Dendritic cell treated with granulocyte-macrophage colony-stimulating factor and Interleukin-4, amounts not matched to agents 40 ng/mL and 50 ng/mL, for 4 days (primary cell): ENCODE data around the gene BRD2.

Source experiments
- H3K27ac Mint-ChIP-seq: one replicate; pipeline ENCODE4 v1.8.0; 2022; ENCODE audit warnings: mild to moderate bottlenecking, mixed read lengths
- H3K27me3 Mint-ChIP-seq: one replicate; pipeline ENCODE4 v1.8.0; 2022; ENCODE audit warnings: mild to moderate bottlenecking, mixed read lengths
- H3K36me3 Mint-ChIP-seq: one replicate; pipeline ENCODE4 v1.8.0; 2022; ENCODE audit warnings: low read depth, mixed read lengths
- H3K4me1 Mint-ChIP-seq: one replicate; pipeline ENCODE4 v1.8.0; 2022; ENCODE audit warnings: low read depth, mixed read lengths
- H3K4me3 Mint-ChIP-seq: one replicate; pipeline ENCODE4 v1.8.0; 2022; ENCODE audit warnings: mild to moderate bottlenecking, moderate library complexity, mixed read lengths
- H3K9me3 Mint-ChIP-seq: one replicate; pipeline ENCODE4 v1.8.0; 2022; ENCODE audit warnings: mixed read lengths
- intact Hi-C: fragments of 100-400 bp; cut with micrococcal nuclease; formaldehyde crosslinking; loops from one replicate; pipeline ENCODE4 v1.15.0; 2022

The BRD2 gene

DNA sequence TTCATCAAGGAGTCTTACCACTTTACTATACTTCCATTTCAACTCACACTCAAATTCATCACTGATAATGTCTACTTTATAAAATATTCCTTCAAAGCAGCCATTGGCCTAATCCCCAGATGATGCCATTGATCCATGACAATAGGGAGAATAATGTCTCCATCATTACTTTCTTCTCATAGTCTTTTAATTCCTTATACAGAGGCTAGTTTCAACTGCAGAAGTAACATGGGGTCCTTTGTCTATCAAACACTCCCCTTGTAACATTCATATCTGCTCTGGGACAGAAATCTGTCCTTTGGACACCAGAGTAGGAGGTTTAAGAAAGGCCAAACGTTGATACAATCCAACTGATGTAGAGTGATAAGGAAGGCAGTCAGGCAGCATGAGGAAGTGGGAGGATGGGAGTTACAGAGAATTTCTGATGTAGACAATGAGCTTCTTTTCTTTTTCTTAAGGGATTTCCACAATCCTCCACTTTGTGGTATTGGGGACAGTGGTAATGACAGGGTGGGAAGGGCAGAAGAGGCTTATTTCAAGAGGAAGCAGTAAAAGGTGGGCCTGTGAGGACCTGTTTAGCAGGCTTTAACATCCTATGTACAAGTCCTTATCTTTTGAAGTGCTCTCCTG lies 59.9 kb downstream of the BRD2 start:
- H3K4me3 Mint-ChIP-seq: peak overlapping the region; percentile 26
- intact Hi-C loops: loop anchor here (2.0 kb wide), 2 partner anchors 14 to 44 kb away; partner anchors contain the start of gene HLA-DPA1
- H3K27me3 Mint-ChIP-seq: no peaks in the 10 kb centered on the region
- peak overlapping the region; percentile 98 for H3K27ac Mint-ChIP-seq
- no peaks in the 10 kb centered on the region for H3K36me3 Mint-ChIP-seq
- peaks cover 53% of the 10 kb centered on the region for H3K4me1 Mint-ChIP-seq
- H3K9me3 Mint-ChIP-seq: no peaks in the 10 kb centered on the region

DNA sequence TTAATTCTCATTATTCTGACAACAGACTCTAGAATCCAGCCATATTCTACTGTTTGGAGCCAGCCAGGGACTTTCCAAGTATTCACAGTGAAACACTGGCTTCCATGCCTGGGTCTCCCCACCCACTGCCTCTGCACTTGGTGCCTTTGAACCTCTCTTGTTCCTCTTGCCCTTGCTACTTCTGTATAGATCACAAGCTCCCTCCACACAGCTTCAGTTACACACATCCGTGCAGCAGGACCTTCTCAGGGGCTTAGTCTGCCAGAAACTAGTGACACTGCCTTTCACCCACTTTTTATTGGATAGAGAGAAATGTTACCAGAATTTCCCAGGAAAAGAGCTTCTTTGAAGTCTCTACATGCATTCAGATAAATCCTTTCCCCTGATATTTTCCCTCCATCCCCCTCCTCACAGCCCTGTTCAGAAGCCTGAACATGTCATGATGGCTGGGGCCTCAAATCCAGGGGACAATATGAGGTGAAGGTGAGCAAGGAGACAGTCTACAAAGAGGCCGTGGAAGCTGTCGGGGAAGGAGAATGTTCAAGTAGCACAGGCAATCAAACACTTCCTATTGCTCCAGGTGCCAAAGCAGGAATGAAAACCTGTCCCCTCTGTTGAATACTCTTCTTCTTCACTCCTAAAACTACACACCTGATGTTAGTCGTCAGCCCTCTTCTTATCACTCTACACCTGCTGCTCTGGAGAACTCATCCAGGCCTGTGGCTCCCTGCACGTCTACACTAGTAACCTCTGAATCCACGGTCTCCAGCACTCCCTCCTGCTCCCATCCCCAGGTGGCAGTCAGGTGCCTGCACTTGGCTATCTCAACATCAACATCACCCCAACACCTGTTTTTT lies 61.2 kb downstream of the BRD2 start:
- H3K27ac Mint-ChIP-seq: peak overlapping the region; percentile 98
- H3K9me3 Mint-ChIP-seq: peaks cover 6% of the 10 kb centered on the region
- H3K27me3 Mint-ChIP-seq: no peaks in the 10 kb centered on the region
- intact Hi-C loops: loop anchor here (1.0 to 2.0 kb wide), 3 partner anchors 10 to 43 kb away; partner anchors contain the start of gene HLA-DPA1
- peak overlapping the region; percentile 65 for H3K4me3 Mint-ChIP-seq
- H3K36me3 Mint-ChIP-seq: peaks cover 4% of the 10 kb centered on the region
- peaks cover 48% of the 10 kb centered on the region for H3K4me1 Mint-ChIP-seq

DNA sequence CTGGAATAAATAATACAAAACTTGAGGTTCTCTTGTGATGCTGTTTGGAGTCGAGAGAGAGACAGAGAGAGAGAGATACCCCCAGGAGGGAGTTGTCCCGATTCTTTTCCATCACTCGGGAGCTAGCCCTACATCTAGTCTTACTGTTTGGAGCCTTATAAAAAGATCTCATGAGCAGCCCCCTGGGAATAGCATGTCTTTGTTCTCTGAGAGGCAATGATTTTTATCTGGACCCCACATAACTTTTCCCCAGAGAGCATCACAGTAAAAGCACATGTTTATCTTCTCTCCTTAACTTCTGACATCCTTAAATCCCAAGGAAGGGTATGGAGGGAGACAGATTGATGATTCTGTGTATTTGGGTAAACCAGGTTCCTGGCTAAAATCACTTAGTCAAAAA lies 61.9 kb downstream of the BRD2 start:
- intact Hi-C loops: no loop called here
- Mint-ChIP-seq H3K27ac (peak overlapping the region; percentile 98), H3K9me3 (peaks cover 13% of the 10 kb centered on the region), H3K4me1 (peaks cover 43% of the 10 kb centered on the region), H3K36me3 (peaks cover 11% of the 10 kb centered on the region), H3K4me3 (peak overlapping the region; percentile 65), H3K27me3 (no peaks in the 10 kb centered on the region)
